Umbilical cord (tissue), 2 donors: Measurements from ENCODE around the gene MOXD1. TPM values are rescaled to one million over a fixed set of nuclear protein-coding genes. Genes with fewer than 3 reads are reported as not detected.

ENCODE experiments used
- DNase-seq: peaks from one replicate; pipeline ENCODE4 v3.0.0-alpha.2; 2015; ENCODE audit warnings: low spot score
- total RNA-seq: library from RNA; depleted of rRNA; stranded (reverse); fragments of >200 nt; gene quantifications from one replicate; pipeline ENCODE4 v1.2.3, GENCODE V29; 2014; ENCODE audit warnings: low replicate concordance; ENCODE audit not compliant: insufficient read depth

The MOXD1 gene
- total RNA-seq = 3.4 TPM

DNA sequence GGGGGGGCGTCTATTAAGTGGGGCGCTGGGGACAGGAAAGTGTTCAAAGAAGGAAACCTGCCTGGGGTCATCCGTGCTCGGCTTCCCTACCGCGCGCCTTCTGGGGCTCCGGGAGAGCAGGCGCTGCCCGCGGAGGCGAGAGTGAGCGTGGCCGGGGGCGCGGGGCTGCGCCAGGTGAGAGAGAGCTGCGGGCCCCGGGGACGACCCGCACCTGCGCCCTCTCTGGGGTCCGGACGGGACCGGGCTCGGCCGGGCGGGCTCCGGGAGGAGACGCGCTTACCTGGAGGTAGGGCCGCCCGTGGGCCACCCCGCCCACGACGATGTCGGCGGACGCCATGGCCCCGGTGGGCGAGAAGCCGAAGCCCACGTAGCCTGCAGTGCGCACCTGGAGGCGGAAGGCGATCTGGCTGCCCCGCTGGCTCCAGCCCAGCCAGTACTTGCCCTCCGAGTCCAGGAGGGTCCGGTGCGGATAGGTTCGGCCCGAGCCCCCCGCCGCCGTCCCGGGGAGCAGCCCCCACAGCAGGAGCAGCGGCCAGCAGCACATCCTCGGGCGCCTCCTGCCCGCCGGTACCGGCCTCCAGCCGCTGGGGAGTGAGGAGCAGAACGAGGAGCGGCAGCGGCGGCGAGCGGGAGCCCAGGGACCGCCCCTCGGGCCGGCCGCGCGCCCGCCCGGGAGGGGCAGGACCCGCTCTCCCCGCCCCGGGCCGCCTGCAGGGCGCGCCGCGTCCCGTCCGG is at the start of gene MOXD1:
TSS of gene MOXD1 (minus strand) at position 593 of the 735 bp plus-strand sequence. CDS start at position 544, 49 bp downstream.
- peak; percentile 45 for DNase-seq

GRCh38 chr6:132446855-132447241 is 45.6 kb upstream of the MOXD1 start:
- no peak for DNase-seq

- DNase-seq = no peak
These were observed 45.0 kb upstream of the MOXD1 start for GRCh38 chr6:132446141-132446854.

- DNase-seq = no peak
These were observed 44.1 kb upstream of the MOXD1 start for GRCh38 chr6:132445201-132445951.

- peak; percentile 20 for DNase-seq
These were observed 41.9 kb upstream of the MOXD1 start for GRCh38 chr6:132443206-132443605.

DNA sequence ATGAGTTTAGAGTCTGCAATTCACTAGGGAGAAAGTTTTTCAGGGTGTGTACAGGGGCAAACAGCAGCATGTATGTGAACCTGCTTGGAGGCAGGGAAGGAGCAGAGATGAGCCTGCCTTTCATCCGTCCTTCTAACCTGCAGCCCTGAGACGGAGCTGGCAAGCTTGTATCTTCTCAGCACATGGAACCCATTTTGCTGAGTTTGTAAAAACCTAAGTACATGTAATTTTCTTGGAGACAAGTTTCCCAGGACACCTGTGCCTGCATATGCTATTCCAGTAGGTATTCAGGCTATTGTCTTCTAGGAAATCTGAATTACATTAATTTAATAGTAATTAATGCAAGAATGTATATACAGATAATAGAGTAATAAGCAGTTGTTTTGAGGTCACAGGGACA is 28.8 kb upstream of the MOXD1 start:
- no peak for DNase-seq

GRCh38 chr6:132425176-132425575 is 23.9 kb upstream of the MOXD1 start:
- DNase-seq = no peak

GRCh38 chr6:132423839-132424238 is 22.6 kb upstream of the MOXD1 start:
- no peak for DNase-seq

DNA sequence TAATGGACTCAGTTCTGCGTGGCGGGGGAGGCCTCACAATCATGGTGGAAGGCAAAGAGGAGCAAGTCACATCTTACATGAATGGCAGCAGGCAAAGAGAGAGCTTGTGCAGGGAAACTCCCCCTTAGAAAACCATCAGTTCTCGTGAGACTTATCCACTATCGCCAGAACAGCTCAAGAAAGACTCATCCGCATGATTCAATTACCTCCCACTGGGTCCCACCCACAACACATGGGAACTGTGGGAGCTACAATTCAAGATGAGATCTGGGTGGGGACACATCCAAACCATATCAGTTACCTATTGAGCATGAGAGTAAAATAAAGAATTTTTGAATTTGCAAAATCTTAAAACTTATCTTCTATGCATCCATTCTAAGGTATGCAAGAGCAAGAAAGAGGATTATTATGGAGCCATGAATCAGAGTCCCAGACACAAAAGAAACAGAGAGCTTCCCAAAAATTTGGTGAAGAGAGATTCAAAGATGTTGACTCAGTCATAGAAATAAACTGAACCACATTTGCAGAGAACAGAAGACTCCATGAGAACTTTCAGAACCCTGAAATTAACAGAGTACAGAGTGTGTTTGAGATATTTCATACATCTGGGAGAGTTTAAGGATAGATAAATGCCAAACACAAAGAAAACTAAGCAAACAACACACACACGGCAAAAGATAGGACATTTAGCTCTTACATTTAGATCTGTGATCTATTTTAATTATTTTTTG is 17.1 kb upstream of the MOXD1 start:
- no peak for DNase-seq

DNA sequence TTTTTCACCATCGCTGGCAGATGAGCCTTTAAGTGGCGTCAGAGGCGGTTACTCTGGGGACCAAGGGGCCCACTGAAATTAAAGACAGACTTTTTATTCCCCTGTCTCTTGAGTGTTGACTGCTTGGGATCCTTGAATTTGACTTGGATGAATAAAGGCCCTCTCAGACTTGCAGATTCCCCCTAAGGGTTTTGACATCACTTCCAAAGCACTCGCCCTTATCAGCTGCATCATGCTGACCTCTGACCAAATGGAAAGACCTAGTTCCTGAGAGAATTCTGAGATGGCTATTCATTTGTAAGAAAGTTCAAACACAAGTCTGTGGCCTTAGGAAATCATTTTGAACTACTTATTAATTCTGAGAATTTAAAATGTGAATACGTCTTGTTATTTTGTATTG is 13.5 kb upstream of the MOXD1 start:
- no peak for DNase-seq

- no peak for DNase-seq
These were observed 13.0 kb upstream of the MOXD1 start for GRCh38 chr6:132414322-132414721.

DNA sequence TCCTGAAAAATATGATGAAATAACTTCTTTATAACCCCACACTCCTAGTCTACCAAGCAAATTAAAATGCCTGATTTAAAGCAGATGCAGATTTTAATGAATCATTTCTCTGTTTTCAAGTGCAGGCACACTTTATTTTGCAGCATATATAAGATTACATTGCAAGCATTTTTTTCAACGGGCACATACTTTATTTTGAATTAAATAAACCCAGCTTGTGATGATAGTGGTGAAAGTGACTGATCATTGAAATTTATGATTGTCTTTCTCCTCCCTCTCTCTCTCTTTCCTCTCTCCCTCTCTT is 12.2 kb upstream of the MOXD1 start:
- no peak for DNase-seq

DNA sequence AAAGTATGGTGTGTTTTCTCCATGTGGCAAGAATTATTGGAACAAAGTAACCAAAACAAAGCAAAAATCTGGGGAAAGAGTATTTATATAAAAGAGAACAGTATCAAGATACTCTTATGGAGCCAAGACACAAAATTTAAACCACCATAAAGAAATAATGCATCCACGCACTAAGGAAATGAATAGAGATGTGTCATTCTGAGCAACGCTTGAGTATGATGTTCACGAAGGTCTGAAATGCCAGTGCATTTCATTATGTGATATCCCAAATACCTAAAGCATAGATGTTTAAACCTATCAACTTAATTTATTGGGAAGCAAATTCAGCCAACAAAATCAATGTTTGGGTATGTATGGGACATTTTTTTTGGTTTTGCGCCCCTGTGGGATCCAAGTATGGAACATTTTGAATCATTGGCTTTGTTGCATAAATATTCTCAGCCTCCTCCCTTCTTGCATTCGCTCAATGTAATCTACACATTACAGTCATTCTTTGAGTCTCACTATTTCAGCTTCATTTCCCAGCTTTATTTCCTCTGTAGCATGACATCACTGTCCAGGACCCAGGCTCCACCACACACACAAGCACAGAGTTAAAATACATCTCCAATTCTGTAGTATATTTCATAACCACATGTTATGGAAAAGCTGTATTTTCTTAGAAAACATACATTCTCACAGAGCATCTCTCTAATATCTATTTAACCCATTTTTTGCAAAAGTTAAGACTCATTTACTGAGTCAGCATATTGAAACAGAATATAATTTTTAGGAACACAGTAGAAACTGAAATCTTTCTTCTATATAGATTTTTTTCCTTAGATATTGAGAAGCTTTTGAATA is 11.6 kb upstream of the MOXD1 start:
- DNase-seq = peak; percentile 3

DNA sequence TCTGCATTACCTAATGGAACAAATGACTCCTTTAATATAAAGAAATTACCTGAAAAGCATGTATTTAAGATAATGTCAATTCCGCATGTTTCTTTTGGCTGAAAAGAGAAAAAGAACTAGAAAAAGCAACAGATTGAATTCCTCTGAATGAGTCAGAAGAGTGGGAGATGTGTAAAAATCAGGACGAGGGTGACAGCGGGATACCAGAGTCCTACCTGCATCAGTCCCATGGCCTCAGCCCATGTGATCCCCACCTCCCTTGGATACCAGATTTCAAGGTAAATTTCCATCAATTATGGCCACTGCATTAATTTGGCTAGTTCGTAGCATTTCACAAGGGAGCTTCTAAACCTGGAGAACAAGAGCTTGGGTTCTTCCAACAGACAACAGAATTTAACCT is 10.0 kb upstream of the MOXD1 start:
- no peak for DNase-seq

DNA sequence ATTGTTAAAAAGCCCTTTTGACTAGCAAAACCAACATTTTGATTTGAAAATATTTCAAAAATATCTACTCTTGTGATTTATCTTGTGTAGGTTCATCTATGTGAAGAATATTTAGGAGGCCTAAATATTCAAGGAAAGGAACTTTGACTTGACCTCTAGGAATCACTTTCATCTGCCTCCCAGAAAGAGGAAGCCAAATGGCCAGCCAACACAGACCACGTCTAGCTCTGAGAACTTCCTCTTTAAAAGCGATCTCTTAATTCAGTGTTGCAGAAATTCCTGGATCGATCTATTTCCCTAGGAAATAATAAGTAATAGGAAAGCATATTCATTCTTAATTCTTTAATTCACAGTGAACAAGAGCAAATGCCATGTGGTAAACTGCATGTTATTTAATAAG is 9.6 kb upstream of the MOXD1 start:
- DNase-seq = no peak

DNA sequence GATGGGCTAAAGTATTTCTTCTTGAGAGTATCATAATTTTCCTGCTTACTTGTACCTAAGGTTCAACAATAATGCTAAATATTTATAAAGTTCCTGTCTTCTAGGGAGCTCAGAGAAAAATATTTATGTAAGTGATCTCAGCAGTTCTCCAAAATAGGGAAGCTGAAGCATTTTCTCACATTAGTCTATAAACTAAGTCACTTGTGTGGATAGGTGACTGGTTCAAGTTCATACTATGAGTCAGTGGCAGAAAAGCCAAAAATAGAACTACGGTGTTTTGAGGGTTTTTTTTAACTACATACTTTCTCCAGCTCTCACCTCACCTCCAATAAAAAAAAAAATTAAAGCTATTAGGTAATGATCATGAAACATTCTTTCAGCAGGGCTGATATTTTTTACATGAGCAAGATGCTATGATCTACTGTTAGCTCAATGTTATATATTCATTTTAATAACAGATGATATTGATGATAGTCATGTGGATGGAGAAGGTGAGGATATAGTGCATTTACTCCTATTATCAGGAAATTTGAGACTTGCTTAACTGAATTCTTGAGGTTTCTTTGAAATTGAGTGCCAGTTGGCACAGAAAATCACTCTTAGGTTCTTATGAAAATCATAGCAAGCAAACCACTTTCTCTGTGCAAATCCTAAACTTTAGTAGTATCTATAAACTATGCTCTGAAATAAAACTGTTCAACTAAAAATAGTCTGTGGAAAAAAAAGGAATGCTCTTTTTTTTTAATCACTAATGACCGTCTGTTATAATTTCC is 4.1 kb upstream of the MOXD1 start:
- DNase-seq = no peak

DNA sequence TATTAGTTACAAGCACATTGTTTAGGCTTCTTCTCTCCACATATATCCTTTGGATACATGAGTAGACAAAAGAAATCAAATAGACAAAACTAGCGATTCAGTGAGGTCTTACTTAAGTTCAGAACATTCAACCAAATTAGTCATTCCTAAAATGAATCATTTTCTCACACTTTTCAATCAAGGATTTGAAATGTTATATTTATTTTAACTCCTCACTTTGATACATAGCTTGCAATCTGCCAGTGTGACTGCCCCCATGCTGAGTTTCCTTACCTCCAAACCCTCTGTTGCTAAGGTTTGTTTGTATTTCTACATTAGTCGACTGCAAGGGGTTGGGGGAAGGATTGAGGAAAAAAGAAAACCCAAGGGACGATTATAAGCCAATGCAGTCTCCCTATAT is 3.5 kb upstream of the MOXD1 start:
- no peak for DNase-seq

DNA sequence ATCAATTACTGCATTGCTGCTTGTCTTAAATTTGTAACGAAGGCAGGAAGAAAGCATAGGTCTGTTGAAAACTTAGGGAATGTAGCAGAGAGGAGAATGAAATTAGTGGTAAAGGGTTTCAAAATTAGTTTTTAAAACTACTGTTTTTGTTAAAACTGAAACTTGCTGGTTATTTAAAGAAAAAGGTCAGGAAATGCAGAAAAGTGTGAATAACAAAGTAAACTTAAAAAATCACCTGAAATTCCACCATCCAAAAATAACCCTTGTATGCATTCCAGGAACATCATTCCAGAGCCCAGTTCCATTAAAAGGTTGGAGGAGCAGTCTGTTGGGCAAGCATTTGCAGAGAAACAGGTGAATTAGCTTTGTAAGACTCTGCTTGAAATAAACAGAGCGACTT is 3.1 kb upstream of the MOXD1 start:
- DNase-seq = no peak

DNA sequence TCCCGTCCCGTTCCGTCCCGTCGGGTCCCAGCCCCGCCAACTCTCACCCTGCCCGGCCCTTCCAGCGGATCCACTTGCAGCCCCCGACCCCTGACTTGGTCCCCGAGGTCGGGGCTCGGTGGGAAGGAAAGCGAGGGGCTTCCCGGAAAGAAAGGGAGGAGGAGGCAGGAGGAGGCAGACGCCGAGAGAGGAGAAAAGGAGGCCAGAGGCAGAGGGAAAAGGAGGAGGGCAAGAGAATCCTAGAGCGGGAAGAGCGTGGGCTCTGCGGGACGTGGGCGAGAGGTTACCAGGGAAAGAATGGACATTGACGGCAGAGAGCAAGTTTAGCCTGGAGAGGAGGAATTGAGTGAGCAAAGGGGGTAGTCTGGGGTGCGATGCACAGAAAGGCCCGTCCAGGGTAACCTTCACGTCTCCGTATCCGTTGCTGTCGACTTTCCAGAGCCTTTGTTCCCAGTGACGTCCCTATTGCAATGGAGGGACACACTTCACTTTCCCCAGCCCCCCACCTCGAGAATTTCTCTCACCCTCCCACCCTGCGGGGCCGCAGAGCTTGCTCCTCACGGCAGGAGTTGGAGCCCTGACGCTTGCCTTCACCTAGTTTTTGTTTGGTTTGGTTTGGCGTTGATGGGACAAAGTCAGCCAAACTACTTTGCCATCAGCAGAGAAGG is 477 bp upstream of the MOXD1 start:
- peak; percentile 1 for DNase-seq

- DNase-seq = peak; percentile 4
These were observed 756 bp downstream of the MOXD1 start for GRCh38 chr6:132400555-132400882.
